Measurements from ENCODE around the gene MRPL43.

DNA sequence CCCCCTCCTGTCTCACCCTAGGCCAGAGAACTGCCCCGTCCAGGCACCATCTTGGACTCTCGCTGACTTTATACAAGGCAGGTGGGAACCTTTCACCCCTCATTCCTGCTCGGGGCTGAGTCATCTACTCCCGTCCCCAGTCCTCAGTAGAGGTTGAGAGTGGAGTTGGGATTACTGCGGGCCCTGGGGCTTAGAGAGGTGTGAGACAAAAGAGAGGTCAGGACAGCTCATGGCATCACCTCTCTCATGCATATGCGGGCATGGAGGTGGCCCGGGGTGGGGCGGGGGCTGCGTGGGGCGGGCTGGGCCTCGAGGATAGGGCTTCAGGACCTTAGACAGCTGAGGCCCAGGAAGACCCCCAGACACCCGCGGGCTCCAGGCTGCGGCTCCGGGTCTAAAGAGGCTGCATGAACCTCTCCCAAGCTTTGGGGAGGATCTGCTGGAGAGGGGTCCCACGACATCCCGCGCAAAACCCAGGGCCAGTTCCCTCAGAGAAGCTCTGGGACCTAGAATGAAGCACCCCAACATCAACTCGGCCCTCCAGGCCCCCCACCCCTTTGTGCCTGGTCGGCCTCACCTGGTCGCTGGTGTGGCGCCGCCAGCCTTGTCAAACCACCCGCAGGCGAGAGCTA, 43.3 kb upstream of the MRPL43 start:
- TF ChIP-seq, protein P1, sequence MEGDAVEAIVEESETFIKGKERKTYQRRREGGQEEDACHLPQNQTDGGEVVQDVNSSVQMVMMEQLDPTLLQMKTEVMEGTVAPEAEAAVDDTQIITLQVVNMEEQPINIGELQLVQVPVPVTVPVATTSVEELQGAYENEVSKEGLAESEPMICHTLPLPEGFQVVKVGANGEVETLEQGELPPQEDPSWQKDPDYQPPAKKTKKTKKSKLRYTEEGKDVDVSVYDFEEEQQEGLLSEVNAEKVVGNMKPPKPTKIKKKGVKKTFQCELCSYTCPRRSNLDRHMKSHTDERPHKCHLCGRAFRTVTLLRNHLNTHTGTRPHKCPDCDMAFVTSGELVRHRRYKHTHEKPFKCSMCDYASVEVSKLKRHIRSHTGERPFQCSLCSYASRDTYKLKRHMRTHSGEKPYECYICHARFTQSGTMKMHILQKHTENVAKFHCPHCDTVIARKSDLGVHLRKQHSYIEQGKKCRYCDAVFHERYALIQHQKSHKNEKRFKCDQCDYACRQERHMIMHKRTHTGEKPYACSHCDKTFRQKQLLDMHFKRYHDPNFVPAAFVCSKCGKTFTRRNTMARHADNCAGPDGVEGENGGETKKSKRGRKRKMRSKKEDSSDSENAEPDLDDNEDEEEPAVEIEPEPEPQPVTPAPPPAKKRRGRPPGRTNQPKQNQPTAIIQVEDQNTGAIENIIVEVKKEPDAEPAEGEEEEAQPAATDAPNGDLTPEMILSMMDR (IDR thresholded peaks at IDR 0.05; ENCODE audit: insufficient read depth, low read length): no peak
- no peak for TF ChIP-seq POLR2AphosphoS5 (IDR thresholded peaks at IDR 0.05; ENCODE audit: low read depth)

Data from HL-60 (cell line).